Measurements from ENCODE around the gene RACK1. TPM values are rescaled to one million over a fixed set of nuclear protein-coding genes. Genes with fewer than 3 reads are reported as not detected.
A peak's percentile ranks its signal among the peaks of the same experiment; 100 is the strongest.

The RACK1 gene
- total and polyA plus RNA-seq, 4 donors = 310 to 2,255 (median 940) TPM

- no peak for TF ChIP-seq HNF4G (IDR thresholded peaks at IDR 0.05)
- no peak for TF ChIP-seq YY1 (IDR thresholded peaks at IDR 0.05)
- peak; percentile 28 for TF ChIP-seq ATF3 (IDR thresholded peaks at IDR 0.05)
- TF ChIP-seq GABPA (IDR thresholded peaks at IDR 0.05 in 1 of 2, conservative IDR thresholded peaks at IDR 0.05 in 1 of 2) = peak in 1 of 2 donors; percentile 30
- TF ChIP-seq RXRA (IDR thresholded peaks at IDR 0.05) = no peak
- TF ChIP-seq NR2F2 (IDR thresholded peaks at IDR 0.05) = no peak
- TF ChIP-seq, protein P1, sequence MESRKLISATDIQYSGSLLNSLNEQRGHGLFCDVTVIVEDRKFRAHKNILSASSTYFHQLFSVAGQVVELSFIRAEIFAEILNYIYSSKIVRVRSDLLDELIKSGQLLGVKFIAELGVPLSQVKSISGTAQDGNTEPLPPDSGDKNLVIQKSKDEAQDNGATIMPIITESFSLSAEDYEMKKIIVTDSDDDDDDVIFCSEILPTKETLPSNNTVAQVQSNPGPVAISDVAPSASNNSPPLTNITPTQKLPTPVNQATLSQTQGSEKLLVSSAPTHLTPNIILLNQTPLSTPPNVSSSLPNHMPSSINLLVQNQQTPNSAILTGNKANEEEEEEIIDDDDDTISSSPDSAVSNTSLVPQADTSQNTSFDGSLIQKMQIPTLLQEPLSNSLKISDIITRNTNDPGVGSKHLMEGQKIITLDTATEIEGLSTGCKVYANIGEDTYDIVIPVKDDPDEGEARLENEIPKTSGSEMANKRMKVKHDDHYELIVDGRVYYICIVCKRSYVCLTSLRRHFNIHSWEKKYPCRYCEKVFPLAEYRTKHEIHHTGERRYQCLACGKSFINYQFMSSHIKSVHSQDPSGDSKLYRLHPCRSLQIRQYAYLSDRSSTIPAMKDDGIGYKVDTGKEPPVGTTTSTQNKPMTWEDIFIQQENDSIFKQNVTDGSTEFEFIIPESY (IDR thresholded peaks at IDR 0.05) = no peak
These were observed 2.2 kb downstream of the RACK1 start (continued) for GRCh38 chr5:181241393-181241975.

DNA sequence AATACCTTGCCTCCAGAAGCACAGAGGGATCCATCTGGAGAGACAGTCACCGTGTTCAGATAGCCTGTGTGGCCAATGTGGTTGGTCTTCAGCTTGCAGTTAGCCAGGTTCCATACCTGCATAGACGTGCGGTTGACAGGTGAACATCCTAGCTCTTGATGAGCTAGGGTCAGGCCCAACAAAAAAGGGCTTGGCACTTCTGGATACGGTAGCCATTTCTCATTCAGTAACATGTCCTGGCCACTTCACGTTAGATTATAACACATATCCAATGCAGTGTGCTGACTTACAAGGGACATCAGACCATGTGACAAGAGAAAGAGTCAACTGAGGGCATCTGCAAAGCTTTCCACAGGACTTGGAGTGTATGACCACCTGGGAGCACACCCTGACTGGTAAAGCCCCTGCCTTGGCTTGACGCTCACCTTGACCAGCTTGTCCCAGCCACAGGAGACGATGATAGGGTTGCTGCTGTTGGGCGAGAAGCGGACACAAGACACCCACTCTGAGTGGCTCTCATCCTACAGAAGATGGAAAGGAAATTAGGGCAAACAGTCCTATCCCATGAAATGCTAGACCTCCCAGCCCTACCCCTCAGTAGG is 4.5 kb downstream of the RACK1 start:
- no peak for TF ChIP-seq NR2F2 (IDR thresholded peaks at IDR 0.05)
- no peak for TF ChIP-seq GABPA (IDR thresholded peaks at IDR 0.05 in 1 of 2, conservative IDR thresholded peaks at IDR 0.05 in 1 of 2)
- no peak overlapping the region for H3K9ac ChIP-seq (ENCODE audit: low read depth in 1 of 2, low read length in 2 of 2)
- H3K4me1 ChIP-seq (ENCODE audit: control insufficient read depth in 4 of 4, insufficient read depth in 4 of 4, low read length in 3 of 4) = peaks cover 0 to 18% (median 12%) of the 10 kb centered on the region in 4 donors
- peaks cover 32 to 71% (median 56%) of the 10 kb centered on the region in 4 donors for H3K36me3 ChIP-seq (ENCODE audit: control insufficient read depth in 4 of 4, insufficient read depth in 3 of 4, low read depth in 1 of 4, low read length in 3 of 4)
- WGBS = 96% methylated on average over 9 of the region's 9 CpGs
- no peak overlapping the region for H3K4me3 ChIP-seq (ENCODE audit: low read depth in 1 of 3, low read length in 3 of 3)
- no peak for DNase-seq (ENCODE audit: low spot score)
- no peak overlapping the region for H3K27ac ChIP-seq (ENCODE audit: low read depth in 1 of 2, low read length in 2 of 2)
- no peaks in the 10 kb centered on the region for H3K27me3 ChIP-seq (ENCODE audit: control insufficient read depth in 4 of 4, insufficient read depth in 4 of 4, low read length in 3 of 4)
- H3K9me3 ChIP-seq (ENCODE audit: control insufficient read depth in 4 of 4, low read length in 3 of 4) = no peaks in the 10 kb centered on the region

DNA sequence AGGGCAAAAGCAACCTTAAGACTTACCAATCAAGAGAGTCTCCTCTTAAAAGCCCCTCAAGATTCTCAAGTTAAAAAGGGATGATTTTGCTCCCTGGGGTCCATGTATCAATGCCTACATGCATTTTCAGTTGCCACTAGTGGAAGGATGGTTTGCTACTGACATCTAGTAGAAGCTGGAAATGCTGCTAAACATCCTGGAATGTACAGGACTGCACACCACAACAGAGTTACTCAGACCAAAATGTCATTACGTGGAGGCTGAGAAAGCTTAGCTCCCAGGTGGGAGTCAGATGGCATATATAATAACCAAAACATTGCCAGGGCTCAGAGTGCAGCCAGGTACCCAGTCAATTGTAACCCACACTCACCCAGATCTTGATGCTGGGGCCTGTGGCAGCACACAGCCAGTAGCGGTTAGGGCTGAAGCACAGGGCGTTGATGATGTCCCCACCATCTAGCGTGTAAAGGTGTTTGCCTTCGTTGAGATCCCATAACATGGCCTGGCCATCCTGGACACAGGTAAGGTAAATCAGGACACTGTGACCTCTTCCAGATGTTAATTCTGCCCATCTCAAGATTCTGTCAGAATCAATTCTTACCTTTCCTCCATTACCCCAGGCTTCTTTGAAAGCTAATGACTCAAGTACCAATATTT is 5.8 kb downstream of the RACK1 start:
- Histone ChIP-seq H3K4me1 (ENCODE audit: control insufficient read depth in 4 of 4, insufficient read depth in 4 of 4, low read length in 3 of 4) (peaks cover 0 to 15% (median 12%) of the 10 kb centered on the region in 4 donors), H3K27ac (ENCODE audit: low read depth in 1 of 2, low read length in 2 of 2) (no peak overlapping the region)
- no peak for DNase-seq (ENCODE audit: low spot score)

More for the DNA sequence above, 5.8 kb downstream of the RACK1 start:
- H3K9me3 ChIP-seq (ENCODE audit: control insufficient read depth in 4 of 4, low read length in 3 of 4) = no peaks in the 10 kb centered on the region
- H3K4me3 ChIP-seq (ENCODE audit: low read depth in 1 of 3, low read length in 3 of 3) = no peak overlapping the region
- 93% methylated on average over 5 of the region's 5 CpGs for WGBS
- H3K27me3 ChIP-seq (ENCODE audit: control insufficient read depth in 4 of 4, insufficient read depth in 4 of 4, low read length in 3 of 4) = no peaks in the 10 kb centered on the region
- no peak for TF ChIP-seq HNF4G (IDR thresholded peaks at IDR 0.05)
- no peak for TF ChIP-seq EGR1 (IDR thresholded peaks at IDR 0.05; ENCODE audit: low read depth in 2 of 2)
- no peak for TF ChIP-seq JUND (IDR thresholded peaks at IDR 0.05)
- TF ChIP-seq NR2F2 (IDR thresholded peaks at IDR 0.05) = no peak
- TF ChIP-seq CTCF (IDR thresholded peaks at IDR 0.05; ENCODE audit: low read depth, low read length, missing input control) = no peak
- peaks cover 32 to 82% (median 63%) of the 10 kb centered on the region in 4 donors for H3K36me3 ChIP-seq (ENCODE audit: control insufficient read depth in 4 of 4, insufficient read depth in 3 of 4, low read depth in 1 of 4, low read length in 3 of 4)
- no peak overlapping the region for H3K9ac ChIP-seq (ENCODE audit: low read depth in 1 of 2, low read length in 2 of 2)

All from liver (tissue), 9 donors.